Lower lobe of right lung (tissue), 2 donors: Measurements from ENCODE around the gene GOLGA6L10. TPM values are rescaled to one million over a fixed set of nuclear protein-coding genes. Genes with fewer than 3 reads are reported as not detected.
"Not testable (repeated sequence)": the region's sequence is repeated elsewhere in the genome, so short reads cannot be mapped to it uniquely, and the experiment has no call there.

Source experiments
- ATAC-seq, 2 donors: fragments of 200-7000 bp; cut with Tn5 transposase; one replicate each; pipeline ENCODE4 v1.9.1; 2020 to 2022; ENCODE audit warnings: mild to moderate bottlenecking in 2 of 2, moderate library complexity in 2 of 2
- DNase-seq: peaks from one replicate; pipeline ENCODE4 v3.0.0-alpha.2; 2020
- H3K27ac ChIP-seq: fragments of 200-600 bp; one replicate; pipeline ENCODE4 v1.8.0; 2022
- H3K27me3 ChIP-seq: fragments of 200-600 bp; one replicate; pipeline ENCODE4 v1.8.0; 2022; ENCODE audit warnings: low read depth
- H3K36me3 ChIP-seq: fragments of 200-600 bp; one replicate; pipeline ENCODE4 v1.8.0; 2022; ENCODE audit warnings: mild to moderate bottlenecking
- H3K4me1 ChIP-seq: fragments of 200-600 bp; one replicate; pipeline ENCODE4 v1.8.0; 2022
- H3K4me3 ChIP-seq: fragments of 200-600 bp; one replicate; pipeline ENCODE4 v1.8.0; 2022; ENCODE audit warnings: mild to moderate bottlenecking
- H3K9me3 ChIP-seq: fragments of 200-600 bp; one replicate; pipeline ENCODE4 v1.8.0; 2022
- intact Hi-C: fragments of 100-400 bp; cut with DNase I; formaldehyde crosslinking; loops from one replicate; pipeline ENCODE4 v1.11.0; 2022
- total RNA-seq: library from RNA; stranded (reverse); fragmentation: NEBNext Ultra II Directional; extraction: Animal tissue kit (Norgen Biotek cat#: 25700); gene quantifications from one replicate; pipeline ENCODE4 v1.2.1, GENCODE V29; 2021
- donor health status: DM: no; HTN: yes; CAD: no; lungs with severe emphysema.

The GOLGA6L10 gene
- total RNA-seq, 1 donor from 2014 or later, result 0.41 TPM

GRCh38 chr15:82329039-82329438 is 20.2 kb downstream of the GOLGA6L10 start:
- H3K27ac ChIP-seq, H3K36me3 ChIP-seq, H3K9me3 ChIP-seq, intact Hi-C loops, H3K27me3 ChIP-seq, H3K4me3 ChIP-seq, DNase-seq, H3K4me1 ChIP-seq, ATAC-seq: not testable (repeated sequence)

GRCh38 chr15:82327372-82327771 is 21.9 kb downstream of the GOLGA6L10 start:
- DNase-seq, H3K4me1 ChIP-seq, H3K36me3 ChIP-seq, H3K27me3 ChIP-seq, H3K4me3 ChIP-seq, intact Hi-C loops, H3K9me3 ChIP-seq, ATAC-seq, H3K27ac ChIP-seq: not testable (repeated sequence)

GRCh38 chr15:82326896-82327295 is 22.4 kb downstream of the GOLGA6L10 start:
- ATAC-seq, result not testable (repeated sequence)

GRCh38 chr15:82325646-82326045 is 23.6 kb downstream of the GOLGA6L10 start:
- H3K36me3 ChIP-seq, H3K4me3 ChIP-seq, H3K27me3 ChIP-seq, H3K9me3 ChIP-seq, H3K27ac ChIP-seq, DNase-seq, intact Hi-C loops, H3K4me1 ChIP-seq, ATAC-seq: not testable (repeated sequence)

More at GRCh38 chr15:82326896-82327295, 22.4 kb downstream of the GOLGA6L10 start:
- H3K4me3 ChIP-seq, H3K27ac ChIP-seq, H3K9me3 ChIP-seq, H3K27me3 ChIP-seq, DNase-seq, H3K4me1 ChIP-seq, H3K36me3 ChIP-seq, intact Hi-C loops: not testable (repeated sequence)

- H3K4me1 ChIP-seq, H3K27ac ChIP-seq, H3K4me3 ChIP-seq, intact Hi-C loops, ATAC-seq, H3K36me3 ChIP-seq, H3K27me3 ChIP-seq, H3K9me3 ChIP-seq, DNase-seq: not testable (repeated sequence)
Measured at GRCh38 chr15:82324831-82325230, 24.4 kb downstream of the GOLGA6L10 start.

GRCh38 chr15:82322488-82322887 is 26.8 kb downstream of the GOLGA6L10 start:
- ATAC-seq, H3K27me3 ChIP-seq, H3K4me3 ChIP-seq, H3K36me3 ChIP-seq, H3K4me1 ChIP-seq, H3K9me3 ChIP-seq, DNase-seq, intact Hi-C loops, H3K27ac ChIP-seq: not testable (repeated sequence)

- H3K9me3 ChIP-seq, H3K4me3 ChIP-seq, H3K27ac ChIP-seq, H3K36me3 ChIP-seq, intact Hi-C loops, ATAC-seq, H3K27me3 ChIP-seq, DNase-seq, H3K4me1 ChIP-seq: not testable (repeated sequence)
Measured at GRCh38 chr15:82320861-82321260, 28.4 kb downstream of the GOLGA6L10 start.

- H3K27me3 ChIP-seq, DNase-seq, H3K9me3 ChIP-seq, H3K36me3 ChIP-seq, H3K4me3 ChIP-seq, H3K4me1 ChIP-seq, intact Hi-C loops, H3K27ac ChIP-seq, ATAC-seq: not testable (repeated sequence)
Measured at GRCh38 chr15:82319522-82320278, 29.6 kb downstream of the GOLGA6L10 start.

- H3K4me1 ChIP-seq, intact Hi-C loops, DNase-seq, H3K27ac ChIP-seq, ATAC-seq, H3K27me3 ChIP-seq, H3K9me3 ChIP-seq, H3K4me3 ChIP-seq, H3K36me3 ChIP-seq: not testable (repeated sequence)
Measured at GRCh38 chr15:82318281-82318680, 31.0 kb downstream of the GOLGA6L10 start.

- intact Hi-C loops, result not testable (repeated sequence)
Measured at GRCh38 chr15:82317516-82317915, 31.8 kb downstream of the GOLGA6L10 start.

More at GRCh38 chr15:82317516-82317915, 31.8 kb downstream of the GOLGA6L10 start:
- not testable (repeated sequence) for H3K9me3 ChIP-seq, H3K36me3 ChIP-seq, H3K4me3 ChIP-seq, H3K27me3 ChIP-seq, H3K4me1 ChIP-seq, H3K27ac ChIP-seq, DNase-seq, ATAC-seq
